Stimulated activated CD4-positive, alpha-beta T cell treated with anti-CD3 and anti-CD28 coated beads, TNF-alpha, amount 100 ng/mL, for 1 hour (primary cell): ENCODE results near the gene ADD1.
"Not testable (repeated sequence)": the region's sequence is repeated elsewhere in the genome, so short reads cannot be mapped to it uniquely, and the experiment has no call there.

Experiments used
- DNase-seq, 3 donors: peaks; one replicate each; pipeline ENCODE4 v3.0.0-alpha.2; 2020; ENCODE audit warnings: low read depth in 3 of 3, low spot score in 1 of 3

The ADD1 gene

DNA sequence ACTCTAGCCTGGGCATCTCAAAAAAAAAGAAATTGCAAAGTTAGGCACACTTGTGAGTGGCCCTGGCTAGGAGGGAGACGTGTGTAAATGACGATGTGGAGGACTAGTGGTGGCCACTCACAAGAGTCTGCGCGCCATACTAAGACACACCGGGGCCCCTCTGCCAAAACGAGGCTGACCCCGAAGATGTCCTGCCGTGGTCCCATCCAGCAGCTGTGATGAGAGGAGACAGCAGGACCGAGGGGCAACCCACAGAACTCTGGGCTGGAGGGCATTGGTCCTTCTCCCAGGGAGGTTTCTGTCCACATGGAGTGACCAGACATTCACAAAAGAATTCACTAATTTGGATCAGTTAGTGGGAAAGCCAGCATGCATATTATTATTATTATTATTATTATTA lies 72.1 kb downstream of the ADD1 start:
- no peak for DNase-seq

DNA sequence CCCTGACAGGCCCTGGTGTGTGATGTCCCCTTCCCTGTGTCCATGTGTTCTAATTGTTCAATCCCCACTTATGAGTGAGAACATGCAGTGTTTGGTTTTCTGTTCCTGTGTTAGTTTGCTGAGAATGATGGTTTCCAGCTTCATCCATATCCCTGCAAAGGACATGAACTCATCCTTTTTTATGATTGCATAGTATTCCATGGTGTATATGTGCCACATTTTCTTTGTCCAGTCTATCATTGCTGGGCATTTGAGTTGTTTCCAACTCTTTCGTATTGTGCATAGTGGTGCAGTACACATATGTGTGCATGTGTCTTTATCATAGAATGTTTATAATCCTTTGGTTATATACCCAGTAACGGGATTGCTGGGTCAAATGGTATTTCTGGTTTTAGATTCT lies 73.1 kb downstream of the ADD1 start:
- not testable (repeated sequence) for DNase-seq

DNA sequence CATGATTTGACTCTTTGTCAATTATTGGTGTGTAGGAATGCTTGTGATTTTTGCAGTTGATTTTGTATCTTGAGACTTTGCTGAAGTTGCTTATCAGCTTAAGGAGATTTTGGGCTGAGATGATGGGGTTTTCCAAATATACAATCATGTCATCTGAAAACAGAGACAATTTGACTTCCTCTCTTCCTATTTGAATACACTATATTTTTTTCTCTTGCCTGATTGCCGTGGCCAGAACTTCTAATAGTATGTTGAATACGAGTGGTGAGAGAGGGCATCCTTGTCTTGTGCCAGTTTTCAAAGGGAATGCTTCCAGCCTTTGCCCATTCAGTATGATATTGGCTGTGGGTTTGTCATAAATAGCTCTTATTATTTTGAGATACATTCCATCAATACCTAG lies 74.7 kb downstream of the ADD1 start:
- not testable (repeated sequence) for DNase-seq

GRCh38 chr4:2918714-2919113 lies 75.1 kb downstream of the ADD1 start:
- not testable (repeated sequence) for DNase-seq

- not testable (repeated sequence) for DNase-seq
These were observed 78.9 kb downstream of the ADD1 start for GRCh38 chr4:2922453-2923101.

- no peak for DNase-seq
These were observed 79.5 kb downstream of the ADD1 start for GRCh38 chr4:2923141-2923551.

DNA sequence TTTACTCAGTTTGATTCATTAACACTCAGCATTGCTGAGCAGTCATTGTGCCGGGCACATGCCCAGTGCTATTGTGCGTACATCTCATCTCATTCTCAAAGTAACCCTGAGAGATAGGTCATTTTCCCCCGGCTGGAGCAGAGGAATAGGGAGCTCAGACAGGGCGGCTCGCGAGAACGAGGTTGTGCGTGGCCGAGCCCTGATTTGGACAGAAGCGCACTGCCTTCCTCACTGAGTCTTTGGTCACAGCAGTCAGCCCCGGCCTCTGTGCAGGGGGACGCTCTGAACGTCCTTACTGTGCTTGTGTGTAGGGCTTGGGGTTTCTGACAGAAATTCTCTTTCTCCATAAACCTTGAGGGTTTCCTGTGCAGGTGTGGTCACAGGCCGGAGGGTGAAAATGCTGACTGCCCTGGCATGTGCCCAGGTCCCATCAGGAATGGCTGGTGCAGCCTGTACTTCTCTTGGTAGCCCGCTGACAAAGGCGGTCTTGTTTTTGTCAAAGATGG lies 80.1 kb downstream of the ADD1 start:
- DNase-seq = no peak

DNA sequence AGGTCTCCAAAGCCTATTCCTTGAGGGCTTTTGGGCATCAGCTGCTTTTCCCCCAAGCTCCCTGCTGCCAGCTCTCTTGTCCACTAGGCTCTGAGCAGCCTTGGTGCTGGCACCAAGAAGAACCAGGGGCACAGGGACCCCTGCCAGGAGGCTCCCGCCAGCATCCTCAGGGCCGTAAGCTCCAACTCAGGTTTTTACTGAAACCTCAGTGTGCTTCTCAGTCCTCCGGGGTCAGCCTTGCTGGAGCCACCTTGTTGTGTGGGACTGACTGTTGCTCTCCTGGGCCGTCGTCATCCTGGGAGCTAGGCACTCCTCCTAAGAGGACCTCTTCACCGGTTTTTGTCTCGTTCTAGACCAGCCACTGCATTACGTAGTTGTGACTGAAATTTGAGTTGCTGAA lies 80.6 kb downstream of the ADD1 start:
- DNase-seq = no peak

DNA sequence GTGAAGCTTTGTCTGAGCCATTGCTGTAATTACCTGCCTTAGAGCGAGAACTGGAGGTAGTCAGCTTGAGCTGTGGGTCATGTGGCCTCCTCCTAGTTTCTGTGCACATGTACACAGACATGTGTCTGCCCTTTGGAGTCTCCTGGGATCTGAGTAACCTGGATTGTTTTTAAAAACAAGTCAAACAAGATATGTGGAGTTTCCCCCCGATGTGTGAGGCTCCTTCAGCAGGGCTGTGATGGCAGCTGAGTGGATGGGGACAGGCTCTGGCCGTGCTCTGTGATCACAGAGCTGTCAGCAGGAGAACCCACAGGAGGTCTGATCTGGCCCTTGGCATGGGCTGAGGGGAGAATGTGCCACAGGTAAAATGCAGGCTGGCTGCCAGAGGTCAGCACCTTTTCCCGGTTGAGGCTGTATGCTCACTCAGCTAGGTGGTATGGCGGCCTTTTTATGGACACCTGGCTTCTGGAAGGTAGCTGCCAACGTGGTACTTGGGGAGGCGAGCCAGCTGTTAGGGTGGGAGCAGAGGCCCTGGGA lies 81.2 kb downstream of the ADD1 start:
- DNase-seq = no peak

DNA sequence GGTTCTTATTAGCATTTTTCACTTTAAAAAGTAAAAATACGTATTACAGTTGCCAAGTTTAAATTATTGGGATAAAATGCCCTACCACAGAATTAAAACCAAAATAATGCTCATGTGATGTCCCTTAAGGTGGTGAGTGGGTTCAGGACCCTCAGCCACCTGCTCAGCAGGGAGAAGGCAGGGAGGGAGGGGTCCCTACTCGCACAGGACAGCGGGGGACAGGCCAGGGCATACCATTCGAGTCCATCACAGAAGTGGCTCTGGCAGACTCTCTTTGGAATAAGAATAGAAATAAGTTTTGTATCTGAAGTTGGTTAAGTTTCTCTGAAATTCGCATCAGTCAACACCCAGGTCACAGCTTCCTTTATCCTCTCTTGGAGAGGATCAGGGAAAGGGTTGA lies 81.9 kb downstream of the ADD1 start:
- no peak for DNase-seq

GRCh38 chr4:2925931-2926860 lies 82.6 kb downstream of the ADD1 start:
- DNase-seq = no peak

GRCh38 chr4:2927016-2927695 lies 83.5 kb downstream of the ADD1 start:
- no peak for DNase-seq

DNA sequence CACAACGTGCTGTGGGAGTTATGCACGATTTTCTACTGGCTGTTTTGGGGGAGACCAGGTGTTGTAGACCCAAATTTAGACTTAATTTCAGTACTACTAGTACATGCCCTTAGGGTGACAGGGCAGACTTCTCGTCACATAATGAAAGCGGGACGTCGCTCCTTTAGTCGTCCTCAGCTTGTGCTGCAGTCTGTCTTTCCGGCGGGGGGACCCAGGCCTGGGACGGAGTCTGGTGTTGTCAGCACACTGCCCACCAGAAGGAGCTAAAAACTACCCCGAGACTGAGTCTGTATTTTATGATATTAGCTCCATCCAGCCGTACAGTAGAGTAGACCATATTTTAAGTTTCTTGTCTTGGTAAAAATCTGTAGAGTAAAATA lies 84.0 kb downstream of the ADD1 start:
- no peak for DNase-seq

GRCh38 chr4:2928242-2929176 lies 84.9 kb downstream of the ADD1 start:
- DNase-seq = no peak

DNA sequence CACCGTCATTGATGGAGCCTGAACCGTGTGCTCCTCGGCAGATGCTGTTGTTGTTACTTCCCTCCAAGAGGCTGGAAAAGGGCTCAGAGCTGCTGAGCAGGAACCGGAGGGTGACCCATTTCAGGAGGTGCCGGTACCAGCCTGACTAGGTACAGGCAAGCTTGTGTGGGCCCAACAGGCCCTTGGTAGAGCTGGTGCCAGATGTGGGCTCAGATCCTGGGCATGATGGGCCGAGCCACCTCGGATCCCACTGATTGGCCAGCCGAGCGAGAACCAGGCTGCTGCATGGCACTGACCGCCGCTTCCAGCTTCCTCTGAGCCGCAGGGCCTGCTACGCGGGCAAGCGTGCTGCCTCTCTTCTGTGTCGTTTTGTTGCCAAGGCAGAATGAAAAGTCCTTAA lies 85.8 kb downstream of the ADD1 start:
- DNase-seq = no peak

DNA sequence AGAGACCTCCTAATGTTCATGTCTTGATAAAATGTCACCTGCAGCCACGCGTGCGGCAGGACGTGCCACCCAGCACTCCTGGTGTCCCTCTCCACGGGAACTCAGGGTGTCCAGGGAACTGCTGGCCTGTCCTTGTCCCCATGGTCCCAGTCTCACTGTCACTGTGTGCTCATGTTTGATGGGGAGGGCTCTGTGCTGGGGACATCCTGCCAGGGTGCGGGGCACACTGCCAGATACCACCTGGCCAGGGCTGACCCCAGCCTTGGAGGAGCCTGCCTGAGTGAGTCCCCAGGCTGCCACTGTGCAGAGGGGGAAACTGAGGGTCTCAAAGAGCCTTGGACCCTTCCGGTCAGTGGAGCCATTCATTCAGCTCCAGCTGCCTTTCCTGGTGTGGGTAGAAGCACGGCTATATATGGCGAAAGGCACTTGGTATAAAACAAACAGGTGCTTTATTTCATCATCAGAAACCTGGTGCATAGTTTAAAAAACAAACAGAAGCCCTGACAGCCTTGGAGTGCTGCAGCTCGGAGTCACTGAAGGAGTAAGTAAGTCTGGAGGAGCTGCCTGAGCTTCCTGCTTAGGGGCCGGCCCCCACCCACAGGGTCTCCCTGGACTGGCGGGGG lies 86.6 kb downstream of the ADD1 start:
- DNase-seq = no peak

GRCh38 chr4:2930758-2931511 lies 87.3 kb downstream of the ADD1 start:
- DNase-seq = no peak

DNA sequence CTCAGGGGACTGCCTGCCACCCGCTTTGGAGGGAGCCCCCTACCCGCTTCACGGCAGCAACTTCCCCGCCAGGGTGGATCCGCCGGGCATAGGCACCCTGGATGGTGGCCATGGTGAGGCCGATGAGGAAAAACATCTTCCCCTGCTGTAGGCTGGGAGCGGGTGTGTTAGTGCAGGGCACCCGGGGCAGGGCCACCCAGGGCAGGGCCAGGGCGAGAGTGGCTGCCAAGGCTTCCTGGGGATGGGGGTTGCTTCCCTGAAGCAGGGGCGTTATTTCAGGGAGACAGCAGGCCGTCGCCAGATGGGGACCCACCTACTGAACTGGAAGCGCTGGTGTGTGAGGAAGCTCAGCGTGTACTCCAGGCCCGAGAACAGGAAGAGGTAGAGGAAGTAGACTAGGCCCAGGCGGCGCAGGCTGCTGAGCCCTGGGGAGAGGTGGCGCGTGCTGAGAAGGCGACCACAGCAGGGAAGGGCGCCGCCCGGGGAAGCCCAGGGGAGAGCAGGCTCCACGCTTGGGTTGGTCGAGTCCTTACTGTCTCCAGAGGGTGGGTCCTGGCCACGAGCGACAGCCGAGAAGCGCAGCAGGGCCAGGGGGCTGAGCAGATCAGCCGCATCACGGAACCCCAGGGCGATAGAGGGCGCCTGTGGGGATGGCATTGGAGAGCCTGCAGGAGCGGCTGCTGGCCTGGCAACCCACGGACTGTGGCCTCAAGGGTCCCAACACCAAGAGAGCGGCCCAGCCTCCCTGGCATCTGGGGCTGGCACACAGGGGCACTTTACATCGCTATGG lies 88.1 kb downstream of the ADD1 start:
- DNase-seq = no peak
